ENCODE results near the gene TNFAIP2.

Gene TNFAIP2

DNA sequence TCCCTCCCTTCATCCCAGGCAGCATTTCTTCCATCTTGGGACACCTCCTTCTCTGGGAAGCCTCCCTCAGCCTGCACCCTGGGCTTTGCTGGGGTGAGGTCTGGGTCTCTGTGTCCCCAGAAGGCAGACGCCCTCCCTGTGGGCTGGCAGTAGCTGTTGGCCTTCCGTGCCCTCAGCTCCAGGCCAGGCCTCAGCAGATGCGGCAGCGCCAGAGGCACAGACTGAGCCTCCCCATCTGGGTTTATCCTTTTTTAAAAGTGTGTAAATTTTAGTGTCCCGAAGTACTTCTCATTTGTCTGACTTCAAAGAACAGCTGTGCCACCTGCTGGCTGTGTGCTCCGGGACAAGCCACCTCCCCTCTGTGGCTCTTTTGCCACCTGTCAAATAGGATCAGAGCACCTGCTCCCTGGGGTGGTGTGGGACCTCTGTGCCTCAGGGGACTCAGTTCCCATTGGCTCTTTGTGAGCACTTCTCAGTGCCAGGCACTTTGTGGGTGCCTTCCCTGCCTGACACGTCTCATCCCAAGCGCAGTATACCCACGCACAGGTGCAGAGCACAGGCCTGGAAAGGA lies 17.6 kb upstream of the TNFAIP2 start:
- no peak for DNase-seq (ENCODE audit: extremely low spot score)
- POLR2A ChIA-PET, result no interaction called here

GRCh38 chr14:103107455-103107854 lies 15.8 kb upstream of the TNFAIP2 start:
- no peak for TF ChIP-seq CTCF (IDR thresholded peaks at IDR 0.05; ENCODE audit: control extremely low read depth, extremely low read depth, low read depth, missing control alignments)
- CTCF ChIA-PET, result interaction anchor here (1.2 to 8.0 kb wide), 8 partner anchors 10 to 283 kb away, joined by 4 to 121 read pairs (median 54); partner anchors contain the start of genes EXOC3L4 and TNFAIP2
- POLR2A ChIA-PET, result interaction anchor here (0.6 kb wide), 1 partner anchor 261 kb away, joined by 3 read pairs; no protein-coding TSS in a partner anchor
- DNase-seq (ENCODE audit: extremely low spot score), result no peak

More for the DNA sequence above, 17.6 kb upstream of the TNFAIP2 start:
- TF ChIP-seq CTCF (IDR thresholded peaks at IDR 0.05; ENCODE audit: control extremely low read depth, extremely low read depth, low read depth, missing control alignments), result peak; percentile 17
- CTCF ChIA-PET, result interaction anchor here (0.7 to 8.0 kb wide), 47 partner anchors 7 to 440 kb away, joined by 3 to 121 read pairs (median 6); partner anchors contain the start of genes EXOC3L4, LBHD2 and TNFAIP2

DNA sequence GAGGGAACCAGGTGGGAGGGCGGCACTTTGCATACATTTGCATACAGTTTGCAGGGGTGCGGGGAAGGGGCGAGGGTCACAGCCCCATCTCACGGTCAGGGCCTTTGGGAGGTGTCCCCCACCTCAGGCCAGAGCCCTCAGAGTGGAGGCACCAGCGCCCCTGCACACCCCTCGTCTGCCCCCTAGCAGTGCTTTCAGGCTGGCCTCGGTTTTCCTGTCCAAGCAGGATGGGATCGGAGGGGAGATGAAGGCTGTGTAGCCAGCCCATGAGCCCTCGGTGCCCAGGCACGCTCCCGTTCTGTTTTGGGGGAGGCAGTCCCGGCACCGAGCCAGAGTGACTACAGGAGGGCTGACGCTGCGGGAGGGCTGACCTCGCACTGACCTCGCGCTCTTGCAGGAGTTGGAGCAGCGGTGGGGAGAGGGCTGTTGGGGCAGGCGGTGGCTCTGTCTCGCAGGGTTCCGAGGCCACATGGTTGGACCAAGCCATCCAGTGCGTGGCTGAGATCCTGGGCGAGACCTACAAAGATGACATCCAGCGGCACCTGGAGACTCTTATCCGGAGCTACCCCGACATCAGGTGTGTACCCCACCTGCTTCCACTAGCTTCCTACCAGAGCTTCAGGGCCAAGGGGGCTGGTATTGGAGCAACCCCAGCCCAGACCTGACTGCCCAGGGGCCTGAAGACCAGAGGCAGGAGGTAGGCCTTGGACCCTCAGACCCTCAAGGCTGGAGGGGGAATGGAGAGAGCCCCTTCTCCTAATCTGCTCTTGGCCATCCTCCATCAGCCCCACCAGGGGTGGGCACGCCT lies 15.1 kb upstream of the TNFAIP2 start:
- DNase-seq (ENCODE audit: extremely low spot score), result no peak
- no peak for TF ChIP-seq CTCF (IDR thresholded peaks at IDR 0.05; ENCODE audit: control extremely low read depth, extremely low read depth, low read depth, missing control alignments)
- ChIA-PET CTCF (interaction anchor here (0.9 to 1.0 kb wide), 3 partner anchors 33 to 412 kb away, joined by 3 to 5 read pairs (median 4); no protein-coding TSS in a partner anchor), POLR2A (no interaction called here)

GRCh38 chr14:103108749-103109207 lies 14.5 kb upstream of the TNFAIP2 start:
- POLR2A ChIA-PET, result no interaction called here
- CTCF ChIA-PET, result interaction anchor here (0.9 to 1.0 kb wide), 3 partner anchors 32 to 413 kb away, joined by 3 to 5 read pairs (median 4); no protein-coding TSS in a partner anchor
- peak; percentile 84 for DNase-seq (ENCODE audit: extremely low spot score)

DNA sequence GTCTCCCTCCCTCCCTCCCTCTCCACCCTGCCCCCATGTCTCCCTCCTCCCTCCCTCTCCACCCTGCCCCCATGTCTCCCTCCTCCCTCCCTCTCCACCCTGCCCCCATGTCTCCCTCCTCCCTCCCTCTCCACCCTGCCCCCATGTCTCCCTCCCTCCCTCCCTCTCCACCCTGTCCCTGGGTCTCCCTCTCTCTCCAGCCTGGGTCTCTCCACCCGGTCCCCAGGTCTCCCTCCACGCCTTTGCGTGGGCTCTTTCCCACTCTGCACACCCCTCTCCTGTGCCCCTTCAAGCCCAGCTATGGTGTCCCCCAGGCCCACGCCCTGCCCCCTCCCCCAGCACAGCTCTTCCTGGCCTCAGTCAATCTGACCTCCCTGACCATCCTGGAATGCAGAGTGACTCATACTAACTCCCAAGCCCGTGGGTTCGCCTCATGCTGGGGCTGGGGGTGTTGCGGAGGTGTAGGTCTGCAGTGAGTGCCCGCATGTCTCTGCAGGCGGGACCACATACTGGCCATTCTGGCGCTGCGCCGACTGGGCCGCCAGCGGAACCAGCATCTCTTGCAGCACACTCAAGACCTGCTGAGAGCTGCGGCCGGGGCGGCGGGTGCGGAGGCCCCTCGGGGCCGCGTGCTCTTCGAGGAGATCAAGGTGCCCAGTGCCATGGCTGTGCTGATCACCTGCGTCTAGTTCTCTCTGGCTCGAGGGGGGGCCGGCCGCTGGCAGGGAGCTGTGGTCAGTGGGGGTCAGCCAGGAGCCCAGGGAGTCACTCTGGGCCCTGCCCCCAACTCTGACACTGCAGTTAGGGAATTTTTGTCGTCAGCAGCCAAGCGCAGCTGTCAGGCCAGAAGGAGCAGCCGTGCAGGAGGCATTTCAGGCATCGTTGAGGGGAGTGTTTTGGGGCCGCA lies 13.5 kb upstream of the TNFAIP2 start:
- ChIA-PET CTCF (interaction anchor here (1.2 to 1.9 kb wide), 2 partner anchors 31 to 414 kb away, joined by 3 to 8 read pairs; no protein-coding TSS in a partner anchor), POLR2A (no interaction called here)
- no peak for DNase-seq (ENCODE audit: extremely low spot score)
- no peak for TF ChIP-seq CTCF (IDR thresholded peaks at IDR 0.05; ENCODE audit: control extremely low read depth, extremely low read depth, low read depth, missing control alignments)

More at GRCh38 chr14:103108749-103109207, 14.5 kb upstream of the TNFAIP2 start:
- TF ChIP-seq CTCF (IDR thresholded peaks at IDR 0.05; ENCODE audit: control extremely low read depth, extremely low read depth, low read depth, missing control alignments), result no peak
